HUDEP-2 (cell line): ENCODE results near the gene C3orf52.
"Not testable (repeated sequence)": the region's sequence is repeated elsewhere in the genome, so short reads cannot be mapped to it uniquely, and the experiment has no call there.

Experiments used
- DNase-seq, 76 experiments: peaks; one replicate each; lab custom pipeline; 2025; ENCODE audit not compliant: unreplicated experiment in 76 of 76; lab: John Stamatoyannopoulos, UW

The C3orf52 gene

GRCh38 chr3:112086076-112086854 is at the start of gene C3orf52:
Gene C3orf52, plus strand, starts transcription at chr3:112086389. Its CDS starts 19 bp downstream, at chr3:112086408.
- DNase-seq = peak in 62 of 76 experiments; percentile 0 to 74 (median 46)

DNA sequence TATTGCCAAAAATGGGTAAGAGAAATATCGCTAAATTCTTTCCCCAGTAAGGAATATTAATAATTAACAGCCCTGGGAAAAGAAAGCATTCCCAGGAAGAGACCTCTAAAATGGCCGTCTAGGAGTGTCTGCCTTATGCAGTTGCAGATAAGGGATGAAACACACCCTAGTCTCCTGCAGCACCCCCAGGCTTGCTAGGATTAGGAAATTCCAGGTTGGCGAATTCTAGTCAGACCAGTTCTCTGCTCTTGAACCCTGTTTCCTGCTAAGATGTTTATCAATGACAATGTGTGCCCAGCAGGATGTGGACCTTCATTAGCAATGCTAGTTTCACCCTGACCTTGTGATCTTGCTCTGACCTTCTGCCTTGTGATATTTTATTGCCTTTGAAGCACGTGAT is 49.0 kb upstream of the C3orf52 start:
- DNase-seq = not testable (repeated sequence)

- no peak for DNase-seq
Observed at GRCh38 chr3:112038863-112039262, 47.3 kb upstream of the C3orf52 start.

GRCh38 chr3:112041321-112041720 is 44.9 kb upstream of the C3orf52 start:
- no peak for DNase-seq

DNA sequence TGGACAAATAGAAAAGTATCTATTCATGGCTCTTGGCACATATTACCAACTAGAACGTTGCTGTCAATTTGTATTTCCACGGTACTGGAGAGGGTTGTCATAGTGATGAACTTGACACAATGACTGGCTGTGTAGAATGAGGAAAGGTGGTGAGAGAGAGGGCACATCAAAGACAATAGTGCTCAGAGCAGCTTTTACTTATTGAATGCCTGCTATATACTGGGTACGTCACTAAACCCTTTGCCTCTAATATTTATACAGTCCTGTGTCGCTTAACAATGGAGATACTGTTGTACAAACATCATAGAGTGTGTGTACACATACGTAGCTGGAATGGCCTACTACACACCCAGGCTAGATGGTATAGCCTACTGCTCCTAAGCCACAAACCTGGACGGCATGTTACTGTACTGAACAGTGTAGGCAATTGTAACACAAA is 43.3 kb upstream of the C3orf52 start:
- no peak for DNase-seq

DNA sequence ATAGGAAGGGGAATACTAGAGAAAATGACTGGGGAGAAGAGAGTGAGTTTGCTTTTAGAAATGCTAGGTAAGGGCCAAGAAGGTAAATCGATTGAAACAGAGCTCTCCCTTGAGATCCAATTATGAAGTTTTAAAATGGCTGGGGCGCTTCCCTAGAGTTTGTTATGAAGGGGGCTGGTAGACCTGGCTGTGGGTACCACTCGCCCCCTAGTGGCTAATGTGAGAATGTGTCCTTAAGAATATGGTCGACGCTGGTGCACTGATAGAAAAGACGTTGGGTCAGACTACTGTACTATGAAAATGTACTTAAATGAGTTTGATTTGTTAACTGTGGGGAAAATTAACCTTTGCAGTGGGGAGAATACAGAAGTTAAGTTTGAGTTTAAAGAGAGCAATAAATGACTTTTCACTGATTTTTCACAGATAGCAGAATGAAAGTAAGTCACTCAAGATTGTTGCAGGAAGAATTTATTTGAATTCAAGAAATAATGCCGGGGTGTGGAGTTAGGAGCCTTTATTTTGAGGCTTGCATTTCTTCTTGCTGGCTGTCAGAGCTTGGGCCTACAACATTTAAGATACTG is 42.5 kb upstream of the C3orf52 start:
- peak in 37 of 76 experiments; percentile 1 to 52 (median 17) for DNase-seq

DNA sequence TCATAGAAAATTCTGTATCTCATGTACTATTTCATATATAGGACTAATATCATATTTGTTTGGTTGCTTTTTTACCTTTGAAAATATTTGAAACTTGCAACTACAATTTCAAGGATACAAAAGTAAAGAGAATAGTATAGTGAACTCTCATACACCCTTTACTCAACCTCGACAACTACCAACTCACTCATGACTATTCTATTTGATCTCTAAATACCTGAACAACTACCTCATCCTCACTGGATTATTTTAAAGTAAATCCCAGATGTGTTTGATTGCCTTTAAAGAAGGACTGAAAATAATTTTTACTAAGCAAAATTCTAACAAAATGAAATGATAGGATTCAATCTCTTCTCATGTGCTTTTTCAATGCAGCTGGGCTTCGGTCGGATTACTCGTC is 39.6 kb upstream of the C3orf52 start:
- no peak for DNase-seq

DNA sequence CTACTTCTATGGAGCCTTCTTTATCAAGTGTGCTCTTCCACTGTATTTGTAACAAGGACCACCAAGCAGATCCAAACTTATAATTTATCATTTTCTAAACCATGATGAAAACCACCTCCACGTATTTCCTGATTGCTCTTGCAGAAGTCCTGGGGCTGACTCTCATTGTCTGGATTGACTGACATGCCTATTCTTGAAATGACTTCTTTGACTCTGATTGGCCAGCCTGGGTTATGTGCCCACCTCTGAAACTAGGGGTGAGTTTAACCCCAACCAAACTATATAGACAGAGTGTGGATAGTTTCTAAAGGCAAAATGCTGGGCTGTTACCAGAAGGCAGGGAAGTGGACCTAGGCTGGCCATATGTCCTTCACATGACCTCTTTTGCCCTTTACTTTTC is 38.9 kb upstream of the C3orf52 start:
- DNase-seq = no peak

- no peak for DNase-seq
Observed at GRCh38 chr3:112048911-112049310, 37.3 kb upstream of the C3orf52 start.

DNA sequence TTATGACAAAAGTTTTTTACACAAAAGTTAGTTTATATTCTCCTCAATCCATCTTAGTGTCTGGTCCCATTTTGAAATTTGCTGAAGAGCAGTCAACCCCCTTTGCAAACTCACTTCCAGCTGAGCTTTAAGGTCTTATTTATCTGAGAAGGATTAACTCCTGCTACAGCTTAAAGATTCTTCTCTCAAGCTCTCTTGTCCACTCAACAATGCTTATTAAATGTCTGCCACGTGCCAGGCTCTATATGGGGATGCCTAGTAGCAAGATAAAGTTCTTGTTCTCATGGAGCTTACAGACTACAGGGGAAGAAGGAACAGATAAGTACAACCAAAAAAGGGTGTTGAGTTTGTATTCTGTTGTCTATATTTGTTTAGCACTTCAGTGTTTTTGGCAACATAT is 33.0 kb upstream of the C3orf52 start:
- no peak for DNase-seq

DNA sequence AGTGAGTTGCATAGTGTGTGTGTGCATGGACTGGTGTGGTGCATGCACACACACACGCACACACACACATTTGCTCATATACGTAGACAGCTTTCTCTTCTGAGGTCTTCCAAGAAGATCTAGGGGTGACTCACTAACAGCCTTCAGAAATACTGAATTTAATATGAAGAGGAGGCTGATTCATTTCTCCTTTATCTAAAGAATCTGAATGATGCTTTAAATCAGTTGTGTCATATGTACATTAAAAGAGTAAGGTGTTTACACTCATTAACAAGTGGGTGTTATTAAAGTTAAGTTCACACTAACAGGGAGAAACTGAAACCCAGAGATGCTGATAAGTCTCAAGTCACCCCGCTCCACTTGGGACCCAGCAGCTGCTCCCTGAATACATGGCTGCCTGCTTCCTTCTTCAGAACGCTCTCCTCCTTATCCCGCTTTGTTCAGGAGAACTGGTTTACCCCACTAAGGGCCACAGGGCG is 29.7 kb upstream of the C3orf52 start:
- no peak for DNase-seq

- no peak for DNase-seq
Observed at GRCh38 chr3:112059497-112059896, 26.7 kb upstream of the C3orf52 start.

DNA sequence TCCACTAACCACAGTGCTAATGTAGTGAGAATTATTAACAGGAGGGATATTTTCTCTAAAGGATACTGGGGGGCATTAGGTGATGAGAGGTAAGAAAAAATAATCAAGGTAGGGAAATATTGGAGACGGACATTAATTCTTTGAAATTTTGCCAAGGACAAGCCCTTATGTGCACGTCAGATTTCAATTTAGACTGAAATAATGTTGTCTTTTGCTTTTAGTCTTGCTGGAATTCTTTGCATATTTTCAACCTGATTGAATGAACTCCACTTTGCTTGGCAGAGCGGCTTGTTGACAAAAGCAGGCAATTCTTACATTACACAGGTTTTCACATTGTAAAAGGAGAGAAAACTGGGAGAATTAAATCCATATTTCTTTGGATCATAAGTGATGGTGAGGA is 25.0 kb upstream of the C3orf52 start:
- DNase-seq = no peak

DNA sequence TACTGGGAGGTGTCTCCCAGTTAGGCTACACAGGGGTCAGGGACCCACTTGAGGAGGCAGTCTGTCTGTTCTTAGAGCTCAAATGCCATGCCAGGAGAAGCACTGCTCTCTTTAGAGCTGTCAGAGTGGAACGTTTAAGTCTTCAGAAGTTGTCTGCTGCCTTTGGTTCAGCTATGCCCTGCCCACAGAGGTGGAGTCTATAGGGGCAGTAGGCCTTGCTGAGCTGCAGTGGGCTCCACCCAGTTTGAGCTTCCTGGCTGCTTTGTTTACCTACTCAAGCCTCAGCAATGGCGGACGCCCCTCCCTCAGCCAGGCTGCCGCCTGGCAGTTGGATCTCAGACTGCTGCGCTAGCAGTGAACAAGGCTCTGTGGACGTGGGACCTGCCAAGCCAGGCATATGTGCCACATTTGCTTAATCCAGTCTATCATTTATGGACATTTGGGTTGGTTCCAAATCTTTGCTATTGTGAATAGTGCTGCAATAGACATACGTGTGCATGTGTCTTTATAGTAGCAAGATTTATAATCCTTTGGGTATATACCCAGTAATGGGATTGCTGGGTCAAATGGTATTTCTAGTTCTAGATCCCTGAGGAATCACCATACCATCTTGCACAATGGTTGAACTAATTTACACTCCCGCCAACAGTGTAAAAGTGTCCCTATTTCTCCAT is 13.7 kb upstream of the C3orf52 start:
- not testable (repeated sequence) for DNase-seq

DNA sequence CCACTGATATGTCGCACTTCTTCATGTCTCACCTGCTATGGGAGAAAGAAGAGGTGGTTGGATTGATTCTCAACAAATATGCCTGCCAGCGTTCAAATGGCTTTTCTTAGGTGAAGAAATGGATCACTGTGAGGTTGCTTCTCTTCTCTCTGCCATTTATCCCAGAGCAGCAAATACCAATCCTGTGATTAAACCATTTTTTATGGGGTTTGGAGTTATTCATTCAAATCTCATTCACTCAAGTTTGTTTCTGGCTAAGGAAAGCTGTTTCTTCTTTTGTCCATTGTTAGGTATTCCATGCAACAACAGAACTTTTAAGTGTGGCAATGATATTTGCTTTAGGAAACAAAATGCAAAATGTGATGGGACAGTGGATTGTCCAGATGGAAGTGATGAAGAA is 12.2 kb upstream of the C3orf52 start:
- no peak for DNase-seq

DNA sequence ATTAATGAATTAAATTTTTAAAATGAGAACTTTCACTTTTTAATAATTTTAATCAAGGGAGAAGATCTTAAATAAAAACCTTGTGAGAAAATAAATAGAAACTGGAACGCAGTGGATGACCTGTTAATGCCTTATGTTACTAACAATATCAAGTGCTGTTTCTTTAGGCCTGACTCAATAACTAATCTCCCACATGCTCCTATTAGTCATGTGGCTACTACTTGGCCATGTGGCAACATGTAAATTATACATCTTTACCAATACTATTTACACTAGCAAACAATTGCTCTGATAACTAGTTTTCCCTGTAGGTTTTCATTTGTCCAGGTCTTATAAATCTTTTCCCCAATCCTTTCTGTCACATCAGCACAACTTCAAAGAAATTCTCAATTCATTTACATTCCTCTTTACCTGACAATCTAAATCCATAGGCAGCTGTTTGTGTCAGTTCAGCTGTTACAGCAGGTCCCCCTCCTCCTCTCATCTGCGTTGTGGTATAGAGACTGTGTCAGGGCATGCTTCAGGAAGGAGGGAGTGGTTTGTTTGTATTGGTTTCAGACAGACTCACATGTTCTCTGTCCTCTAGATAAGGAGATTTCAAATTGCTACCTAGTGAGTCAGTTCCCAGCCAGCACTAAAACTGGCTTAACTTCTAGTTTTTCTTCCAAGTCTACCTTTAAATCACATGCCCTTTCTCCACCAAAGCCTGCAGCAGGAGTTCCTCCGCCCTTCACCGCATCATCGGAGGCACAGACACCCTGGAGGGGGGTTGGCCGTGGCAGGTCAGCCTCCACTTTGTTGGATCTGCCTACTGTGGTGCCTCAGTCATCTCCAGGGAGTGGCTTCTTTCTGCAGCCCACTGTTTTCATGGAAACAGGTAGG is 11.3 kb upstream of the C3orf52 start:
- DNase-seq = peak in 6 of 76 experiments; percentile 2 to 29 (median 8)

DNA sequence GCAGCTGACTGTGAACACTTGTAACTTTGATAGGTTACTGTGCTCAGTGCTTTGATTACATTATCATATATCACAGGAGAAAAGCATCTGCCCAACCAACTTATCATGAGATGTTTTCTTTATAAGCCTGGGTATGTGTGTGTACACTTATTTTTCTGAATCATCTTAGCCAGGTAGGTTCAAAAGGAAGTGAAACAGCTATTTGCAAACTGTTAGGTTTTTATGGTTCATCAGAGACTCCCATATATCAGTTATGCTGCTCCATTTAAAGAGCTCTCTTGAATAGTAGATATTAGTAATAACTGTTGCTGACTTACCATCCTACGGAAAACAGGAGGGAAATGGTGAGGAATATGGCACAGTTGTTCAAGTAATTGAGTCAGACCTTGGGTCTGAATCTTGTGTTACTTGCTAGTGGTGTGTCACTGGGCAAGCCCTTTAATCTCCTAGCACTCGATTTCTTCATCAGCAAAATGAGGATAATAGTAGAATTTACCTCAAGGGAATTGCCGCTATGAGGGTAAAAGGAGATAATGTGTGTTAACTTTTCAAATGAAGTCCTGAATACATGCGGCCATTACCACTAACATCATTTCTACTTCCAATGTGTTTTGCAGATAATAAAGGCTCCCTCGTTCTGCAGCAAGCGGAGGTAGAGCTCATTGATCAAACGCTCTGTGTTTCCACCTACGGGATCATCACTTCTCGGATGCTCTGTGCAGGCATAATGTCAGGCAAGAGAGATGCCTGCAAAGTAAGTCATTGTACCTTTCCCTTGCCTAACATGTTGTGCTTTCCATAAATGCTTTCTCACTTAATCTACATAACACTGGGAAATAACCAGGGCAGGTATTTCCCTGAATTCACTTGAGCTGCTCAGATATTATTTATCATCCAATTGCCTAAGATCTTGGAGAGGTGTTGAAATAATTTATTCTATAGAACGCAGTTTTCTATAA is 7.8 kb upstream of the C3orf52 start:
- DNase-seq = no peak

- DNase-seq = no peak
Observed at GRCh38 chr3:112083239-112083638, 3.0 kb upstream of the C3orf52 start.

DNA sequence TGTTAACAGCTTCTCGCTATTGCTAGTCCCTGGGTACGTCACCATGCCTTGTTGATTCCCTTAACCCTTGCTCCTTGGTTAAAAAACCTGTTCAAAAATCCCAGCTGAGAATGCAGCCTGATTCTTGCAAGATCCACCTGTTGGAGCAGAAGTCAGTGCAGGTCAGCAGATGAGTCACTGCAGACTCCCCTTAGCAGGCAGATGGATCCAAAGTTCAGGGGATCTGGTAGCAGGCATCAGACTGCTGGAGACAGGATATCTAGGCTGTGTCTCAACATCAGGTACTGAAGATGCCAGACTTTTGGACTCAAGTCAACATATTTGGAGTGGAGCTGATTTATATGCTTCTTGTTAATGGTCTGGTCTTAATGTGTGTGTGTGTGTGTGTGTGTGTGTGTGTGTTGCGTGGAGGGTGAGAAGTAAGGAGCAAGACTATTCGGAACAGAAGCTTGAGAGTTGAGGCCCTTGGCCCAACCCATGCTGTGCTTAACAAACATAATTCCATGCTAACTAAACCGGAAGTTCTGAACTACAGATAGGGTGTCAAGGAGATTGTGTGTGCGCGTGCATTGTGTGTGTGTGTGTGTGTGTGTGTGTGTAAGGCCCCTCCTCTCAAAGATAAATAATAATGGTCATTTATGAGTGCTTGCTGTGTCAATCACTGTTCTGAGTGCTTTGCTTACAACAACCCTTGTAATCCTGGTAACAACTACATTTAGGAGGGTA is 1.0 kb upstream of the C3orf52 start:
- DNase-seq = no peak
